CD4-positive, alpha-beta T cell treated with Interleukin-12 subunit alpha and Interleukin-12 subunit beta, for 1 hour (primary cell): ENCODE results near the gene PDZRN3.
"Not testable (repeated sequence)": the region's sequence is repeated elsewhere in the genome, so short reads cannot be mapped to it uniquely, and the experiment has no call there.

ENCODE experiments used
- DNase-seq: peaks from one replicate; pipeline ENCODE4 v3.0.0-alpha.2; 2020

Gene PDZRN3

DNA sequence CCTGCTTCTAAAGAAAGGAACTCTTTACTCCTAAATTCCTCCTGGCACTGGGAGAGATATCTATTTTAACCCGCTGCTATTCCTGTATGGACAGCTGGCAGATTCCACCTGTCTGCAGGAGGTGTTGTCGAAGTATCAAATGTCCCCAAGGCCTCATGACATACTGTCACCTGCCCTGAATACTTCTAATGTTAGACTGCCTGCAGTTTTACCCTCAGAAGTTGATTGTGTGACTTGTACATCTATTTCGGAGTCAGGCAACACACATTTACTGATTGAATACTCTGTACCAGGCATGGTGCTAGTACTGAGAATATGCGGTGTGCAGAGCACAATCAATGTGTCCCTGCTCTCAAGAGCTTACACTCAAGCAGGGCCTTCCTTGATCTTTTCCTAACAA lies 38.6 kb downstream of the PDZRN3 start:
- no peak for DNase-seq

DNA sequence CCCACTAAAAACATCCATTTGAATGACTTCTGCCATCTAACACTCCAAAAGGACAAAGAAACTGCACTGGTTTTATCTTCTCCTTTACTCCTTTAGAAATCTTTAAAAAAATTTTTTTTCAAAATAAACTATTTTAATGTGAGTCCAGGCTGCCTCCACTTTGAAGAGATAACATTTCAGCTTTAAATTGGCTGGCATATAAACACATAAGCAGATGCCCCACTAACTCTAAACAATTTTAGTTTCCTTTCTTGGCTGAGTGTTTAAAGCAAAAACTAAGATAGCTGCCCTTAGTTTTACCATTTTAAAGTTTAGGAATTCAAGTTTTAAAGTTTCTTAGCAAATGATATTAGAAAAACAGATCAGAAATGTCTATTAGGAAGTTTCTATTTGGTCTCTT lies 39.9 kb downstream of the PDZRN3 start:
- DNase-seq, result no peak

GRCh38 chr3:73582535-73582934 lies 42.2 kb downstream of the PDZRN3 start:
- no peak for DNase-seq

GRCh38 chr3:73581134-73581846 lies 43.5 kb downstream of the PDZRN3 start:
- no peak for DNase-seq

DNA sequence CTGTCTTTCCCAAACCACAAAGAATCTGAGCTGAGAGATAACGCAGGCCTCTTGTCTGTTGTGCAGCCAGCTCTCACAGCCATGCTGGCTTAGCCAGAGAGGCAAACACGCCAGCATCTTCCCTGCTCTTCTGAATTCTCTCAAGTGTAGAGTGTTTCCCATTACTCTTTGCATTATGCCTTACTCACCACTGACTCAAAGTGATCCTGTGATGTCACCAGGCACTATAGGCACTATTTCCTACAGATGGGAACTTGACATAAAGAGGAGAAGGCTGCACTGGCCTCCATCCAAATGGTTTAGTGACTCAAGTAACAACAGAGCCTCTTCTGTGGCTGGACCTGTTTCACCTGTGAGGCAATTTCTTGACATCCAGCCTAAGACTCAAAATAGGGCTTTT lies 44.4 kb downstream of the PDZRN3 start:
- DNase-seq, result no peak

GRCh38 chr3:73577704-73578103 lies 47.0 kb downstream of the PDZRN3 start:
- no peak for DNase-seq

DNA sequence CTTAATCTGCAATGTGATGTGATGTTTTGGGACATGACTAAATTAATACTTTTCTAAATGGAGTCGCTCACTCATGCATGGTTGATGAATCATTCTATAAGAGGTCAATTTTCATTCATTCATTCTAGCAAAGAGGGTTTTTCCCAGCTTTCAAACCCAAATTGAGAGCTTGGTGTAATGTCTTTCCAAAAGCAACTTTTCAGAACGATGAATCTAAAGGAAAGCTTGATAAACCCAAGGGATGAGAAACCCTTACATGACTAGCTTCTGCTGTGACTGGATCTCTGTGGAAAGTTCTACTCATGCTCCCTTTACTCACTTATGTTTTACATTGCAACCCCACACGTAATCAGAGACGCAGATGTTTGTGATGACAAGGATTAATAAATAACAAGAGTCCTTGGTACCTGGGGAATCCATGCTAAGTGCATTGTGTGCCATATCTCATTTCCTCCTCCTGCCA lies 47.7 kb downstream of the PDZRN3 start:
- no peak for DNase-seq

DNA sequence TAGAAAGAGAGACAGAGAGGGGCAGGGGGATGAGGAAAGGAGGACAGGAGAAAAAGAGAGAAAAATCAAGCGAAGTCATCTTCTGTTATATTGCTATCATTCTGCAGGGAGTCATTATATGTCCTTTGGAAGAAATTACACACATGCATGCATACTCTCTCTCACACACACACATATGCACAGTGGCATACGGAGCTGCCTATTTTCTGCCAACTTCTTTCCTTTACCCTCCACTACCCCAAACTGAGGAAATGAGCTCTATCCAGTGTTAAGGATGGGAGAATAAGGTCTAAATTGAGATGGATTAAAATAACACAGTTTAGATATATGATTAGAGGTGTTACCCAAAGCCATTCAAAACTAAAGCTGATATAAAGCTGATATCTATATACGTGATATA lies 48.8 kb downstream of the PDZRN3 start:
- DNase-seq, result no peak

- no peak for DNase-seq
Observed at GRCh38 chr3:73575519-73575918, 49.2 kb downstream of the PDZRN3 start.

- DNase-seq, result no peak
Observed at GRCh38 chr3:73573204-73573603, 51.5 kb downstream of the PDZRN3 start.

GRCh38 chr3:73572368-73572767 lies 52.4 kb downstream of the PDZRN3 start:
- DNase-seq, result no peak

DNA sequence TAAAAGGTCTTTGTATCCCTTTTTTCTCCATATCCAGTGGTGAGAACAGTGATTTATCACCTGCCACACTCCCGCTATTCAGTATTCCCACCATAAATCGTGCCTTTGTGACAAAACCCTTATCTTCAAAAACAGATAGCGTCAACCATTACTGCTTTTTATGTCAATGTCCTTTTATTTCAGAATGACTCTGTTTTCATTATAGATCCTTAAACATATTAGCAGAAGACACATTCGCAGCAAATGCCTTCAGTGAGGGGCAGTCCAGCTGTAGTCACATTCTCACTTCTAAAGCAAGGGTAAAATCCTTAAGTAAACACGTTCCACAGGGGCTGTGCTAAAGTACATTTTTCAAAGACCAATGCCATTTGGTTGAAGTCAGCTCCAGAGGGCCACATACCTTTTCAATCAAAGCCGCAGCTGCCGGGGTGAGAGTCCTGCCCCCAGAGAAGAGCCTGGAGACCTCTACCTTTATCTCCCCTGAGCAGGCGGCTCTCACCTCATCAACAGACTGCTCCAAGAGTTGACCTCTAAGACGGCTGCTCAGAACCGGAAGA lies 53.4 kb downstream of the PDZRN3 start:
- DNase-seq, result no peak

- no peak for DNase-seq
Observed at GRCh38 chr3:73569246-73569760, 55.4 kb downstream of the PDZRN3 start.

DNA sequence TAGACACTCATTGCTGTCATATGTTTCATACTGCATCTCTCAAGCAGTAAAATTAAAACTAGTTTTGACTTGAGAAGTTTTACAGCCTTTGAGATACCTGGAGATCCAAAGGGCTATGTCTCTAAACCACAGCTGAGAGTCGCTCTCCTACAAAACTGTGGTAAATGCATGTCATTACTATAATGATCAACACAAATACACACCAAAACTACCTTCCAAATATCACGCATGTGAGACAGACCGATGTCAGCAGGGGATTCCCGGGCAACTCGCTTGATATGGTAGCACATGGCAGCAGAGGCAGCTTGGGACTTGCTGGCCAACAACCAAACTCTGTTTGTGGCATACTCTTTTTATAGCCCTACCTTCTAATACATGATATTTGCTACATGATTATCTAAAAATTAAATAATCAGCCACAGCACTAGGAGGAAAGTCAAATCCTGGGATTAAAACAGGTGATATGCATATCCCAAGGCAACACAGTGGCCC lies 56.3 kb downstream of the PDZRN3 start:
- DNase-seq, result no peak

GRCh38 chr3:73565374-73565773 lies 59.4 kb downstream of the PDZRN3 start:
- DNase-seq, result not testable (repeated sequence)

DNA sequence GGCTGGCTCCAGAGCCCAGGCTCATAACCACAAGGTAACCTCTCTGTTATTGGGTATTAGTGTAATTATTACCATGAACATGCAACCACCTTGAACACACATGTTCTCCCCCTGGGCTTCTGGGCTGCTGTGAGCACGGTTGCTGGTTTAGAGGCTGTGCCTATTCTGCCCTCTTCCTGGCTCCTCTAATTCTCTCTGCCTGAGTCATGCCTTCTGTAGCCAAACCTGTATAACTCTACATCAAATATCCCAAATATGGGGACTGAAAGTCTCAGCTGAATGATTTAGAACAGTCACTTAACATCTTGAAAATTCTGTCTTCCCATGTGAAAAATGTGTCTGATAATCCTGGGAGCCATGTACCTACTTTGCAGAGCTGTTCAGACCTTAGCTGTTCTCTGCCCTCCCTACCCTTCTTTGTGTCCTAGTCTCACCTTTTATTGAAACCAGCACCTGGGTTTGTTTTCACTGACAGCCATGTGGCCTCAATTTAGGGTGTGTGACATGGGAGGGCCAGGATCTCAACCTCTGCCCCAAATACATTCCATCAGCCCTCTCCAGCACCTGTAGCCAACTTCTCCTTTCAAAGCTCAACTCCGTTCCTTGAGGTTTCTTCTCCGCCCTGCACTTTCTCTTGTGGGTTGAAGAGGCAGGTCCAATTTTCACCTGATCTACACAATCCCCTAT lies 60.7 kb downstream of the PDZRN3 start:
- no peak for DNase-seq

GRCh38 chr3:73561494-73561893 lies 63.2 kb downstream of the PDZRN3 start:
- no peak for DNase-seq

- no peak for DNase-seq
Observed at GRCh38 chr3:73559749-73560148, 65.0 kb downstream of the PDZRN3 start.

GRCh38 chr3:73558727-73559075 lies 66.0 kb downstream of the PDZRN3 start:
- DNase-seq, result no peak

- no peak for DNase-seq
Observed at GRCh38 chr3:73557986-73558726, 66.6 kb downstream of the PDZRN3 start.

DNA sequence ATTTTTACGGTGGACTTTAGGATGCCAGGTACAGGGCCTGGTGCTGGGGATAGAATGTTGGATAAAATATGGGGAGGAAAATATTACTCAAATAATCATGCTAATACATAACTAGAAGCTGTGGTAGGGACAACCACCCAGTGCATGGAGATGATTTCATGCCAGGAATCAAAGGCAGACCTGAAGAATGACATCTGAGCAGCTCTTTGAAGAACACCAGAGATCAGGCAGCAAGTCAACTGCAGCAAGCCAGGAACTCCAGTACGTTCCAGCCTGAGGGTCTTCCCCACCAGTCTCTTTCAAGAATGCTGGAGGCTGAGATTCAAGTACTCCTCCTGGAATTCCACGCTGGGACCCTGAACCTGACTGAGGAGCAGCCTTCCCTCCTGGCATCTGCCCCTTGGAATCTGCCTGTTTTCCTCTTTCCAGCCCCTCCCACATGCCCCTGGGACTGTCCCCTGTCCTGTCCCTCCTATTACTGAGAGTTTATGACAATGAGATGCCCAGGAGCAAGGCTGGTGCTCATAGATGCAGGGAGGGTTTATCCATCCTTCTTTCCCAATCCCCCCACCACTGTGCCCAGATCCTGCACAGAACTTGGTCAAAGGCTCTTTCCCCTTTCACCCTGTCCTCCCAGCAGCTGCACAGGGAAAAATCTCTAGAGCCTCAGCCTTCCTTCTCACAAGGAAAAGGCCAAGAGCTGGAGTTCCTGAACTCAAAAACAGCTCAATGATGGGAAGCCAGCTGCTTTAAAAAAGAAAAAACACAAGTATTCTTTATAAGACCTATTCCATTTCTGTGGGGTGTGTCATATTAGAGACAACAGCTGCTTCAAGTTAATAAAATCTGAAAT lies 68.0 kb downstream of the PDZRN3 start:
- no peak for DNase-seq

- no peak for DNase-seq
Observed at GRCh38 chr3:73555076-73555475, 69.7 kb downstream of the PDZRN3 start.
